CD4-positive, alpha-beta T cell treated with Interleukin-2 at 100 ng/mL for 4 hours (primary cell): ENCODE measurements around the gene TCL1A.
A peak's percentile ranks its signal among the peaks of the same experiment; 100 is the strongest.

Experiments
- DNase-seq: peaks from one replicate; pipeline ENCODE4 v3.0.0-alpha.2; 2020; ENCODE audit warnings: low spot score

The TCL1A gene

GRCh38 chr14:95705518-95705917, 8.4 kb downstream of the TCL1A start:
- DNase-seq: no peak

GRCh38 chr14:95703805-95704204, 10.1 kb downstream of the TCL1A start:
- DNase-seq: no peak

GRCh38 chr14:95703341-95703740, 10.6 kb downstream of the TCL1A start:
- DNase-seq: no peak

GRCh38 chr14:95701846-95702221, 12.1 kb downstream of the TCL1A start:
- no peak for DNase-seq

- no peak for DNase-seq
Measured at GRCh38 chr14:95700221-95700976, 13.5 kb downstream of the TCL1A start.

GRCh38 chr14:95699412-95699811, 14.5 kb downstream of the TCL1A start:
- no peak for DNase-seq

GRCh38 chr14:95698287-95698686, 15.6 kb downstream of the TCL1A start:
- no peak for DNase-seq

- no peak for DNase-seq
Measured at GRCh38 chr14:95697764-95698163, 16.2 kb downstream of the TCL1A start.

GRCh38 chr14:95696741-95697140, 17.2 kb downstream of the TCL1A start:
- no peak for DNase-seq

GRCh38 chr14:95695913-95696312, 18.0 kb downstream of the TCL1A start:
- no peak for DNase-seq

GRCh38 chr14:95695051-95695450, 18.9 kb downstream of the TCL1A start:
- no peak for DNase-seq

GRCh38 chr14:95692109-95692508, 21.8 kb downstream of the TCL1A start:
- DNase-seq: no peak

- no peak for DNase-seq
Measured at GRCh38 chr14:95691591-95691990, 22.3 kb downstream of the TCL1A start.

GRCh38 chr14:95690815-95691214, 23.1 kb downstream of the TCL1A start:
- DNase-seq: no peak

- DNase-seq: no peak
Measured at GRCh38 chr14:95689441-95689840, 24.5 kb downstream of the TCL1A start.

- DNase-seq: no peak
Measured at GRCh38 chr14:95686935-95687334, 27.0 kb downstream of the TCL1A start.

- no peak for DNase-seq
Measured at GRCh38 chr14:95685978-95686922, 27.7 kb downstream of the TCL1A start, which contains the start of gene TCL1B. TCL1B (plus strand) TSS chr14:95686426; CDS start chr14:95686468, 42 bp downstream.

GRCh38 chr14:95683793-95684192, 30.1 kb downstream of the TCL1A start:
- peak; percentile 5 for DNase-seq

- DNase-seq: no peak
Measured at GRCh38 chr14:95681153-95681552, 32.8 kb downstream of the TCL1A start.

- DNase-seq: no peak
Measured at GRCh38 chr14:95679998-95680735, 33.8 kb downstream of the TCL1A start.

GRCh38 chr14:95679148-95679815, 34.6 kb downstream of the TCL1A start:
- DNase-seq: no peak
